Esophagus squamous epithelium (tissue), 4 donors: ENCODE data around the gene KLHDC9.

Source experiments
- POLR2A ChIP-seq, 4 donors: fragments of 450-650 bp; IDR thresholded peaks; one replicate each; pipeline ENCODE4 v1.6.1; 2017; ENCODE audit warnings: antibody characterized with exemption in 4 of 4, mild to moderate bottlenecking in 4 of 4, moderate library complexity in 3 of 4
- TF ChIP-seq, protein P1 (sequence below), 6 experiments: fragments of 450-650 bp in 4 of 6; fragments of 200-600 bp in 2 of 6; sonication (generic) in 2 of 6; IDR thresholded peaks; one replicate each; pipeline ENCODE4 v1.5.1; 2016 to 2019; ENCODE audit warnings: antibody characterized with exemption in 6 of 6, mild to moderate bottlenecking in 4 of 6, moderate library complexity in 4 of 6

DNA sequence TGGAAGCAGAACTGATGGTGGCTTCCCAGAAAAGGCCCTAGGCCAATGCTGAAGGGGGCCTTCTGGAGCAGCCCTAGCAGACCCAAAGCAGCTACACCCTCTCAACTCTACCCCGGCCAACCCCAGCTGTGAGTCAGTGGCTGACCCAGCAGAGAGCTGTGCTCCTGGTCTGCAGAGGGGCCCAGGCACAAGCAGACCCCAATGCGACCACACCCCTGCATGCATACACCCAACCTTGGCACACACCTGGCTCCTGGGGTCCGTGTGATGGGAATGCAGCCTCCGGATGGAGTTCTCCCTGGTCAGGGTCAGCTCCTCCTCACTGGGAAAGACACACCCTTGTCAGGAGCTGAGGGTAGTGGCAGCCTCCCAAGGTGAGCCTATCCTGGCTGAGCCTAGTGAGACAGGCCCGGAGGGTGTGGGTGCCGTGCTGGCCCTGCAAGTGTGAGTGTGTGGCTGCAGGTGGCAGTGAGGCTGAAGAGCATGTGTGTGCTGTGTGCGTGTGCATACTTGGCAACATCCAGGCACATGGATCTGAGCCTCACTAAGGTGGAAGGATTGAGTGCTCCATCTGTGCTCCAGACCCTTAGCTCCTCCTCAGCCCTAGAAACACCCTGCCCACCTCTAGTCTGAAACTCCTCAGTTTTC lies 24.6 kb upstream of the KLHDC9 start:
- TF ChIP-seq, protein P1, sequence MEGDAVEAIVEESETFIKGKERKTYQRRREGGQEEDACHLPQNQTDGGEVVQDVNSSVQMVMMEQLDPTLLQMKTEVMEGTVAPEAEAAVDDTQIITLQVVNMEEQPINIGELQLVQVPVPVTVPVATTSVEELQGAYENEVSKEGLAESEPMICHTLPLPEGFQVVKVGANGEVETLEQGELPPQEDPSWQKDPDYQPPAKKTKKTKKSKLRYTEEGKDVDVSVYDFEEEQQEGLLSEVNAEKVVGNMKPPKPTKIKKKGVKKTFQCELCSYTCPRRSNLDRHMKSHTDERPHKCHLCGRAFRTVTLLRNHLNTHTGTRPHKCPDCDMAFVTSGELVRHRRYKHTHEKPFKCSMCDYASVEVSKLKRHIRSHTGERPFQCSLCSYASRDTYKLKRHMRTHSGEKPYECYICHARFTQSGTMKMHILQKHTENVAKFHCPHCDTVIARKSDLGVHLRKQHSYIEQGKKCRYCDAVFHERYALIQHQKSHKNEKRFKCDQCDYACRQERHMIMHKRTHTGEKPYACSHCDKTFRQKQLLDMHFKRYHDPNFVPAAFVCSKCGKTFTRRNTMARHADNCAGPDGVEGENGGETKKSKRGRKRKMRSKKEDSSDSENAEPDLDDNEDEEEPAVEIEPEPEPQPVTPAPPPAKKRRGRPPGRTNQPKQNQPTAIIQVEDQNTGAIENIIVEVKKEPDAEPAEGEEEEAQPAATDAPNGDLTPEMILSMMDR (IDR thresholded peaks at IDR 0.05), result peak in 2 of 6 experiments; percentile 33 to 47
- TF ChIP-seq POLR2A (IDR thresholded peaks at IDR 0.05), result no peak
